Stimulated activated naive B cell treated with anti-CD40 and anti-IgM and Interleukin-4, amounts not matched to agents 10 μg/mL and 1 μg/mL and 100 μg/mL, for 72 hours (primary cell): Measurements from ENCODE around the gene MAN2A1.

Experiments used
- ATAC-seq, 2 donors: fragments of 150-1000 bp; cut with Tn5 transposase; replicated peaks; 2 replicates each; pipeline ENCODE4 v1.10.0; 2021; ENCODE audit warnings: moderate library complexity in 1 of 2
- DNase-seq: peaks from one replicate; pipeline ENCODE4 v3.0.0; 2021
- H3K27ac Mint-ChIP-seq: one replicate; pipeline ENCODE4 v1.8.0; 2022; ENCODE audit warnings: mild to moderate bottlenecking, mixed read lengths
- H3K27me3 Mint-ChIP-seq, 2 donors: one replicate each; pipeline ENCODE4 v1.8.0; 2022; ENCODE audit warnings: mixed read lengths in 2 of 2
- H3K36me3 Mint-ChIP-seq, 2 donors: one replicate each; pipeline ENCODE4 v1.8.0; 2022; ENCODE audit warnings: mixed read lengths in 2 of 2, mild to moderate bottlenecking in 1 of 2
- H3K4me1 Mint-ChIP-seq, 2 donors: one replicate each; pipeline ENCODE4 v1.8.0; 2022; ENCODE audit warnings: mixed read lengths in 2 of 2, mild to moderate bottlenecking in 1 of 2
- H3K4me3 Mint-ChIP-seq, 2 donors: one replicate each; pipeline ENCODE4 v1.8.0; 2022; ENCODE audit warnings: mild to moderate bottlenecking in 2 of 2, mixed read lengths in 2 of 2, moderate library complexity in 1 of 2
- H3K9me3 Mint-ChIP-seq, 2 donors: one replicate each; pipeline ENCODE4 v1.8.0; 2022; ENCODE audit warnings: mixed read lengths in 2 of 2, mild to moderate bottlenecking in 1 of 2

Gene MAN2A1

DNA sequence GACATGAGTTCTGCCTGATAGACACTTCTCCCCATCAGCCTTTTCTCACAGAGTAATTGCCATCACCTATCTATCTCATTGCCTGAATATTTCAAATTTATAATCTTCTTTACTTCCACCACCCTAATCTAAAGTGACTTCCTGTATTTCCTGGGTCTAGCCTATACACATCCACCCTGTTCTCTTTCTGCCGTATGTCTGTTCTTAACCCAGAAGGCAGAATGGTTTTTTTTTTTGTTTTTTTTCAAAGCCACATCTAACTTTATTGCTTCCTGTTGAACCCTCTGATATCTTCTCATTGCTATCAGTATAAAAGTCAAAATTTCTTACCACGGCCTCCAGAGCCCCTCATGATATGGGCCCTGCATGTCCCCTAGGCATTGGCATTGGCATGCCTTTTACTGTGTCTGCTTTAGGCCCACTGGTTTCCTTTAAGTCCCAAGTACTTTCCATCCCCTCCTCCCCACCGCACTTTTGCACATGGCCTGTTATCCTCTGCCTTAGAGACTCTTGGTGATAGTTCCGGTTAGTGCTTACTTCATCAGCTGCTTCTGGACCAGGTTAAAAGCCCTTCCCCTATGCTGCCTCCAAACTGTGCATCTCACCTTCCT is 159.9 kb downstream of the MAN2A1 start:
- peaks cover 41 to 59% of the 10 kb centered on the region in 2 donors for H3K36me3 Mint-ChIP-seq
- ATAC-seq = no peak
- no peaks in the 10 kb centered on the region for H3K27me3 Mint-ChIP-seq
- peaks cover 0 to 6% of the 10 kb centered on the region in 2 donors for H3K4me1 Mint-ChIP-seq
- DNase-seq = no peak
- H3K9me3 Mint-ChIP-seq = no peaks in the 10 kb centered on the region
- no peak overlapping the region for H3K27ac Mint-ChIP-seq
- H3K4me3 Mint-ChIP-seq = no peak overlapping the region

DNA sequence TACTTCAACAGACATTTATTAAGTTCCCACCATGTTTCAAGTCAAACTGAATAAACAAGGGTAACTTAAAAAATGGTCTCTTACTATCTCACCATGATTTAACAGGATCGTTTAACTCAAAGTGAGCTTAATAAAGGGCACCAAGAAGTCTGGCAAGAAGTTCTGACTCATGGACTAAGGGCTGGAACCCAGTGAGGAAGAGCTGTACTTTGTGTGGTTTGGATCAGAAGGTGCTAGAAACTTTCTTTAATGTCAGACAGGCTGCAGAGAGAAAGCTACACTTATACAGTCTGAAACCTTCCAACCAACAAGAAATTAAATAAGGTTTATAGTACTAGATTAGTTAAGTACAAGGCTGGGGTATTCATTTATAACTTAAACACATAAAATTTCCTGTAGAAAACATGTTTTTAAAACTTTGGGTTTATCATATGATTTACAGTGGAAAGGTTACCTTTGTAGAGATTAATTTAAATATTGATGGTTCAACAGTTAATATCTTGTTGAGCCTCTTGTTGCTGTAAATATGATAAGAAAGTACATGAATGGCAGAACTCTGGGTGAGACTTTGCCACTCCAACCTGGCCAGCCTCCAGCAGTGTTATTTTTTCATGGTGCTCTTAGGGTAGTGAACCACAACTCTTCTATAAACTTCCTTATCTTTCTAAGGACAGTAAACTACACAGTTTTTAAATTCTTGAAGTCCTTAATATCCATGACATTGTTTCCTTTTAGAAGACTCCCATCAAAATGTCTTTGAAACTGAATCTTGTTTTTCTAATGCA is 162.8 kb downstream of the MAN2A1 start:
- Mint-ChIP-seq H3K4me1 (peaks cover 0 to 6% of the 10 kb centered on the region in 2 donors), H3K27ac (no peak overlapping the region), H3K9me3 (no peaks in the 10 kb centered on the region), H3K36me3 (peaks cover 51 to 63% of the 10 kb centered on the region in 2 donors), H3K4me3 (no peak overlapping the region), H3K27me3 (no peaks in the 10 kb centered on the region)
- no peak for ATAC-seq
- no peak for DNase-seq

DNA sequence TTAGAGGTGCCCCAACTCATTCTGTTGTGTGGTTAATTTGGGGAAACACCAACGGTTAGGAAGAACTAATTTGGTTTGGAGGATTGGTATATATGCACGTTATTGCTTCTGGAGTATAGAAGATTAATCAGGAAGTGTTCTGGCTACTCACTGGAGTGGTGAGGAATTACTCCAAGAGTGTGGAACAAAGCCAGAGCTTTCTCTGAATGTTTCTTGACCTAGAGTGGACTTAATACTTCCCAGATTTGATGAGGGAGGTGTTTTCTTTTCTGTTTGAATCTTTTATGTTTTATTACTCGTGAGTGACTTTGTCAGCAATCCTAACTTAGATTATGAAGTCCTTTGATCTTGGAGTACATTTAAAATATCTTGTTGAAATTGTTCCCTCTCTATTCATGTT is 163.7 kb downstream of the MAN2A1 start:
- Mint-ChIP-seq H3K27me3 (no peaks in the 10 kb centered on the region), H3K4me1 (peaks cover 0 to 6% of the 10 kb centered on the region in 2 donors), H3K9me3 (no peaks in the 10 kb centered on the region), H3K27ac (no peak overlapping the region), H3K4me3 (no peak overlapping the region), H3K36me3 (peaks cover 52 to 66% of the 10 kb centered on the region in 2 donors)
- no peak for ATAC-seq
- no peak for DNase-seq

DNA sequence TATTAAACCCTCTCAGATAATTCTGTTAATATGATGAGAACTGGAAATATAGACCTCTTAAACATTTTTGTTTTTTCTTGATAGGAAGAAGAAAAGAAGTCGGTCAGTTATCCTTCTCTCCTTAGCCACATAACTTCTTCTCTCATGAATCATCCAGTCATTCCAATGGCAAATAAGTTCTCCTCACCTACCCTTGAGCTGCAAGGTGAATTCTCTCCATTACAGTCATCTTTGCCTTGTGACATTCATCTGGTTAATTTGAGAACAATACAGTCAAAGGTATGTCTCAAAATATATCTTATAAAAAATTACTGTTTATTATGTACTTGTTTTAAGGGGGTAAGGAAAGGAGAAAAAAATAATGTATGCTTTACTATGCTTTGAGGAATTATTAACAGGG is 165.3 kb downstream of the MAN2A1 start:
- Mint-ChIP-seq H3K27ac (no peak overlapping the region), H3K27me3 (no peaks in the 10 kb centered on the region), H3K36me3 (peaks cover 44 to 61% of the 10 kb centered on the region in 2 donors), H3K4me3 (no peak overlapping the region), H3K9me3 (no peaks in the 10 kb centered on the region), H3K4me1 (peaks cover 0 to 6% of the 10 kb centered on the region in 2 donors)
- DNase-seq = no peak
- ATAC-seq = no peak

DNA sequence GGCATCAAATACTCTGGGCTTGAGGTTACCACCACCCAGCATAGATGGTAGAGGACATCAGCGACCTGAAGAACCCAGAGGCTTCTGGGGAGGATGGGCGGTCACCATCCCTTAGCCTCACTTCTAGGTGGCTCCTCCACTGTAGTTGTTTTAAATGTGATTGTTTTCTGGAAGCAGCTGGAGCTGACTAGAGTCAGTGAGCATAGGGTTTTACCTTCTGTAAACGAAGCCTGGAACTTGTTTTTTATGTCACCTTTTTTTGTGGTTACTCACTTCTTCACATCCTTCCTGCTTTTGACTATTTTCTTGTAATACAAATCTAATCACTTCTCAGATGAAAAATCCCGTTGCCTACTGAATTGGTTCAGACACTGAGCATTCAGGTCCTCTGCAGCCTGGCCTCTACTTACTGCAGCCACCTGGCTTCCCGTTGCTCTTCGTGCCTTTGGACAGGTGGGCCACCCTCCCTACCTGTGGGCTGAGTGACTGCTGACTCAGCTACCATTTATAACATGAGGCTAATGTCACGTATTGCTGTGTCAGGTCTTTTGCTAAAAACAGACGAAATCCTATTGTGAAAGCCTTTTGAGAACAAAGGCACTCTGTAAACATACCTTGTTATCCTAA is 167.8 kb downstream of the MAN2A1 start:
- no peak for DNase-seq
- H3K4me3 Mint-ChIP-seq = no peak overlapping the region
- peak overlapping the region; percentile 44 for H3K27ac Mint-ChIP-seq
- H3K4me1 Mint-ChIP-seq = peaks cover 0 to 6% of the 10 kb centered on the region in 2 donors
- peaks cover 41 to 59% of the 10 kb centered on the region in 2 donors for H3K36me3 Mint-ChIP-seq
- no peaks in the 10 kb centered on the region for H3K27me3 Mint-ChIP-seq
- H3K9me3 Mint-ChIP-seq = no peaks in the 10 kb centered on the region
- no peak for ATAC-seq

DNA sequence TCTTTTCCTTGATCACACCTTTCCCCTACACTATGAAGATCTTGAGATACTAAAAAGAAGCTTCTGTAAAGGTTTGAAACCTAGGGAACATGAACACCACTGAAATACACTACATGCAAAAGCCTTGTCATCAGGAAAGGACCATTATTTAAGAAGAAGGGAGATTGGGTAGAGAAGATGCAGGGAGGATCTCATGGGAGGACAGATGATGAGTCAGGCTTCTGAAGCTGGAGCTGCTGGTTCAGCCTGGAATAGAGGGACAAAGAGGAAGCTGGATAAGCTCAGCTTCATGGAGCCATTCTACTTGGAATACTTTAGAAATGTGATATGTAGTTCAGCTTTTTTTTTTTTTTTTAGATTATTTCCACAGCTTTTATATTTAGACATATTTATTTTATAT is 169.8 kb downstream of the MAN2A1 start:
- ATAC-seq = no peak
- H3K36me3 Mint-ChIP-seq = peaks cover 52 to 72% of the 10 kb centered on the region in 2 donors
- H3K27me3 Mint-ChIP-seq = no peaks in the 10 kb centered on the region
- H3K27ac Mint-ChIP-seq = no peak overlapping the region
- no peaks in the 10 kb centered on the region for H3K9me3 Mint-ChIP-seq
- peaks cover 2 to 8% of the 10 kb centered on the region in 2 donors for H3K4me1 Mint-ChIP-seq
- no peak for DNase-seq
- H3K4me3 Mint-ChIP-seq = no peak overlapping the region

DNA sequence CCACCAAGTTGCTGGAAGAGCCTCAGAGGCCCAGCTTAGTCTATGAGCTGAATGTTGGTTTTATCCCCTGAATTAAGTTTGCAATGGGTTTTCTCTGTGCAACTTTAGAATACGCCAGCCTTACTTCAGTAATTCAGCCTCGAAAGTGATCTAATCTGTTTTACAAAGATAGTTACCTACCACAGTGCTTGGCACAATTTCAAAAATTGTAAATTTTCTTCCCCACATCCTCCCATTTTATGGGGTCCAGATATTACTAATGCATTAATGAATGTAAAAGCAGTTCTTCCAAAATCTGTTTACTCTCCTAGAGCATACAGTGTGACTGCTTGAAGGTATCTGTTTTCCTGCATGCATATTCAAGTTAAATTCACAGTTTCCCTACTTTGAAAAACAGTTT is 172.6 kb downstream of the MAN2A1 start:
- no peak for DNase-seq
- no peaks in the 10 kb centered on the region for H3K27me3 Mint-ChIP-seq
- no peak overlapping the region for H3K27ac Mint-ChIP-seq
- ATAC-seq = no peak
- H3K4me3 Mint-ChIP-seq = no peak overlapping the region
- H3K36me3 Mint-ChIP-seq = peaks cover 48 to 71% of the 10 kb centered on the region in 2 donors
- H3K9me3 Mint-ChIP-seq = no peaks in the 10 kb centered on the region
- H3K4me1 Mint-ChIP-seq = peaks cover 7 to 20% of the 10 kb centered on the region in 2 donors

DNA sequence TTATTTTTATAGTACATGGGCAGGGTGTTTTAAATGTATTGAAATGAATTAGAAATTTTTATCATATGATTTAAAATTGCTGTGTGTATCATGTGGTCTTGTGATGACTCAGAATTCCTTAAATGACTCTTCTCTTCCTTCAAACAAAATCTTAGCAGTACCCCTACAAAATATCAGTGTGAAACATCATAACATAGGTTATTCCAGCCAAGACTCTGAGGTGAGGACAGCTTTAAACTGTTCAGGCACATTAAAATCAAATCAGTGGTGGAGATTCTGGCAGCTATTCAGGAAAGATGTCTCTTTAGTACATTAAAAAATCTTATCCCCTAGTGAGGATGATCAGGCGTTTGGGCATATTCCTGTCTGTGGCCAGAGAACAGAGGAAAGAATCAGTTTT is 174.0 kb downstream of the MAN2A1 start:
- Mint-ChIP-seq H3K4me3 (no peak overlapping the region), H3K4me1 (peaks cover 7 to 20% of the 10 kb centered on the region in 2 donors), H3K27ac (no peak overlapping the region)

DNA sequence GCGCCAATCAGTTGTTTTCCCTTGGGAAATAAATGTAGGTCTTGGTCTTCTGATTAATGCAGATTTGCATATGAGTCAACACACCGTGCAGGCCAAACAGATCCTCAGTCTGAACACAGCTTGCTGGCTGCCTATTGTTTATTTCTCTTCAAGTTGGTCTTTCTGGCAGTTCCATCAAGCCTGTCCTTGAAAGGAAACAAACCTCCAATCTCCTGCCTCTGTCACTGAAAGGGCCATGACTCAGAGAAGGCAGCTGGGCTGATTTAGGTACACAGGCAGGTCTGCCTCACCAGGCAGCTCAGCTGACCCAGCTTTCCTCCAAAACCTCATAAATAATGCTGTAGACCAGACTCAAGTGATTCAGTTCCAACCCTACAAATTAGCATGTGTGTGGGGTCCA is 175.9 kb downstream of the MAN2A1 start:
- Mint-ChIP-seq H3K36me3 (peaks cover 45 to 70% of the 10 kb centered on the region in 2 donors), H3K9me3 (no peaks in the 10 kb centered on the region), H3K4me1 (peaks cover 7 to 20% of the 10 kb centered on the region in 2 donors), H3K4me3 (no peak overlapping the region), H3K27ac (no peak overlapping the region), H3K27me3 (no peaks in the 10 kb centered on the region)
- DNase-seq (no peak), ATAC-seq (peak; percentile 38 to 67)

More for the DNA sequence above, 174.0 kb downstream of the MAN2A1 start:
- ATAC-seq (peak; percentile 43 to 58), DNase-seq (no peak)
- Mint-ChIP-seq H3K36me3 (peaks cover 47 to 68% of the 10 kb centered on the region in 2 donors), H3K9me3 (no peaks in the 10 kb centered on the region), H3K27me3 (no peaks in the 10 kb centered on the region)

DNA sequence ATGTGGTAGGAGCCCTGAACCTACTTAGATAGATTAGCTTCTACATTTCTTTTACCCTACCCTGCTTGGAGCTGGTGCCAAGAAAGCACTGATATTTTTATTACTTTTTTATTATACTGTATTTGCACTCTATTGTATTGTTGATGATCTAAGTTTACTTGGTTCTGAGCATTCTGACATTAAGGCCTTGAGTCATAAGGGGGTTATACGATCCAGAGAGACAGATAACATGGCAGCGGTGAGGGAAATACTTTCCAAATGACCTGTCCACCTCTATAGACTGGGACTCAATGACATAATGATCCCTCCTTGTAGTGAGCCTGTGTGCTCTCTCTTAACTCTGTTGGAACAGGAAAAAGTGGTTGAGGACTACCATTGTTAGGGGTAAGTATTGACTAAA is 176.3 kb downstream of the MAN2A1 start:
- ATAC-seq = no peak
- Mint-ChIP-seq H3K9me3 (no peaks in the 10 kb centered on the region), H3K4me3 (no peak overlapping the region), H3K36me3 (peaks cover 45 to 70% of the 10 kb centered on the region in 2 donors), H3K4me1 (peaks cover 7 to 20% of the 10 kb centered on the region in 2 donors), H3K27ac (no peak overlapping the region), H3K27me3 (no peaks in the 10 kb centered on the region)
- DNase-seq = no peak

DNA sequence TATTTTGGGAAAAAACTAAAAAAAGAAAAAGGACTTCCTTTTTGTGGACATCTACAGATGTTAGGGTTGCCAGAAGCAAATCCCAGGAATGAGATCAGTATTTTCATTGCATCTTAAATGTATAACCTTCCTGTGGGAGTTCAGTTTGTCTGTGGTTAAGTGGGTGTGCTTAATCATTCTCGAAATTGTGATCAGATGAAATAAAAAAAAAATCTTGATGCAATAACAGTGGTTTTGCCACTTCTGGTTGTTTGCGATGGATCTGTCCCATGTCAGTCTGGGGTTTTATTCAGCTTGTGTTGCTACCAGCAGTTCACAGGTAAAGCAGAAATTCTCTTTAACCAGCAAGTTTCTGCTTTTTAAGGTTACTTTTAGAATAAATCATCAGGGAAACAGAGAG is 179.0 kb downstream of the MAN2A1 start:
- Mint-ChIP-seq H3K36me3 (peaks cover 40 to 66% of the 10 kb centered on the region in 2 donors), H3K9me3 (peaks cover 7 to 8% of the 10 kb centered on the region in 2 donors), H3K4me1 (peaks cover 6 to 12% of the 10 kb centered on the region in 2 donors), H3K27me3 (no peaks in the 10 kb centered on the region), H3K27ac (no peak overlapping the region), H3K4me3 (no peak overlapping the region)
- ATAC-seq (no peak), DNase-seq (no peak)

DNA sequence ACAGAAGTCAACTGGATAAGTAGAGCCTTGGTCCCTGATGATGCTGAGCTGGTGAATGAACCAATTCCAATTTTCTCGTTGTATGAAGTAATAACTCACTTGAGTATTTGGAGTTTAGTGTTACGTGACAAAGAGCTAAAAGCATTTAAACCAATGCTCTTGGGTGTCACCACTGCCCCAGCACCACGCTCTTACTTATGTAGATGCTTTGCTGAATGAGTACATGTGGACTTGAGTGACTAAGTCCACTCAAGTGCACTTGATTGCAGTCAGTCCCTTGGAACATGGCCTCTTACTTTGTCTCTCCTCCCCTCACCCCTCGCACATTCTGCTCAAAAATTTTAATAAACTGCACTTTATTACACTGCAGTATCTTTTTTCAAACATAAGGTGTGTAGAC is 184.0 kb downstream of the MAN2A1 start:
- no peak for DNase-seq
- Mint-ChIP-seq H3K9me3 (peaks cover 7 to 8% of the 10 kb centered on the region in 2 donors), H3K27ac (peak overlapping the region; percentile 20), H3K4me1 (no peaks in the 10 kb centered on the region), H3K27me3 (no peaks in the 10 kb centered on the region), H3K36me3 (peaks cover 12 to 31% of the 10 kb centered on the region in 2 donors), H3K4me3 (no peak overlapping the region)
- ATAC-seq = no peak

DNA sequence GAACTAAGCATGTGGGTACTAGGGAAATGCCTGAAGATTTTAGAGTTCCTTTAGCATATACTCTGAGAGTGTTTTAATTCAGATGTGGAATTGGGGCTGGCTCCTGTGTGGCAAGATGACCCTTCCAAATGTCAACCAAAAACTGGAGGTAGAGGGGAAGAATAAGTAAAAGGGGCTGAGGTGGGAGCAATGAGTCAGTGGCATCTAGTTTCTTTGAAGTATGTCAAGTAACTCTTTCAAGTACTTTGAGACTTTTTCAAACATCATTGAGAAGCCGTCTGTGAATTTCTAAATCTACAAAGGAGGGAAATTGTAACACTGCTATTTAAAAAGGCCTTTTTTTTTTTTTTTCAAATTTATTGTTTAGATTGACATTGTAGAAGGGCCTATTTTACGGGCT is 184.4 kb downstream of the MAN2A1 start:
- Mint-ChIP-seq H3K27ac (peak overlapping the region; percentile 20), H3K36me3 (peaks cover 10 to 27% of the 10 kb centered on the region in 2 donors), H3K27me3 (no peaks in the 10 kb centered on the region), H3K9me3 (peaks cover 7 to 8% of the 10 kb centered on the region in 2 donors), H3K4me1 (no peaks in the 10 kb centered on the region), H3K4me3 (no peak overlapping the region)
- no peak for ATAC-seq
- DNase-seq = no peak

DNA sequence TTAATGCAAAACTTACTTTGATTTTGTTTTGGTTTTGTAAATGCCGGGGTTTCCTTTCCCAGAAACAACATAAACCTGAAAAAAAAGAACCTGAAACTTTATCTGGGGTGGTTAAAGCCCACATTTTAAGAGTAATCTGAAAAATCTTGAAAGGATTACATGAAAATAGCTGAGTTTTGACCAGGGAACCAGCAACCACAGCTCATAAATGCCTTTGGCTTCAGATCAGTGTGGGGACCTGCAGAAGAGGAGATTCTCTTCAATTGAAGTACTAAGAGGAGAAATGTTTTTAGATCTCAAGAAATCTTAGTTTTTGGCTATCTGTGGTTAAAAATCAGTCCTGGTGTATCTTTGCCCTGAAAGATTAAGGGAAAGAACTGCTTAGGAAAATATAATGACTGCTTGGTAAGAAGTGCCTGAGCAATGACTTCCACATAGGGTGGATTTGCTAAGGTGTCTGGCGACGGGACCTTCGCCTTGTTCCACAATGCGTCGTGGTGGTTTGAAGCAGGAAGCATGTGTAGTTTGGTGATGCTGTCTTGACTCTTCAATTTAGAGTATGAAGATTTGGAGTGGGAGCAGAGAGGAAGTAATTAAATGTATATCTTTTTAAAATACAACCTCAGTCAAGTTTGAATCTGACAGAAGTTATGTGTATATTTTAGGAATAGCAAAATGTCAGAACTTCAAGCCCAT is 186.5 kb downstream of the MAN2A1 start:
- no peak for DNase-seq

More for the DNA sequence above, 186.5 kb downstream of the MAN2A1 start:
- Mint-ChIP-seq H3K27me3 (no peaks in the 10 kb centered on the region), H3K4me3 (no peak overlapping the region), H3K9me3 (peaks cover 7 to 8% of the 10 kb centered on the region in 2 donors), H3K27ac (no peak overlapping the region), H3K36me3 (peaks cover 5 to 13% of the 10 kb centered on the region in 2 donors), H3K4me1 (no peaks in the 10 kb centered on the region)
- no peak for ATAC-seq
